Activated CD4-positive, alpha-beta T cell treated with anti-CD3 and anti-CD28 coated beads, Interleukin-2, amount 50 U/mL, for 24 hours (primary cell): ENCODE results near the gene PHOSPHO1.
"Not testable (repeated sequence)": the region's sequence is repeated elsewhere in the genome, so short reads cannot be mapped to it uniquely, and the experiment has no call there.

Experiments
- DNase-seq, 2 donors: peaks; one replicate each; pipeline ENCODE4 v3.0.0-alpha.2; 2020; ENCODE audit warnings: low read depth in 1 of 2, low spot score in 1 of 2

PHOSPHO1 gene

DNA sequence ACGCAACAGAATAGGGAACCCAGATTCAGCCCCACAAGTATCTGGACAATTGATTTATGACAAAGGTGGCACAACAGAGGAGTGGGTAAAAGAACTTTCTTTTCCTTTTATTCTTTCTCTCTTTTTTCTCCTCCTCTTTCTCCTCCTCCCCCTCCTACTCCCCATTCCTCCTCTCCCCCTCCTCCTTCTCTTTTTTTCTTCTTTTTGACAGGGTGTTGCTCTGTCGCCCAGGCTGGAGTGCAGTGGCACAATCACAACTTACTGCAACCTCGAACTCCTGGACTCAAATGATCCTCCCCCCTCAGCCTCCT, 36.3 kb downstream of the PHOSPHO1 start:
- no peak for DNase-seq

DNA sequence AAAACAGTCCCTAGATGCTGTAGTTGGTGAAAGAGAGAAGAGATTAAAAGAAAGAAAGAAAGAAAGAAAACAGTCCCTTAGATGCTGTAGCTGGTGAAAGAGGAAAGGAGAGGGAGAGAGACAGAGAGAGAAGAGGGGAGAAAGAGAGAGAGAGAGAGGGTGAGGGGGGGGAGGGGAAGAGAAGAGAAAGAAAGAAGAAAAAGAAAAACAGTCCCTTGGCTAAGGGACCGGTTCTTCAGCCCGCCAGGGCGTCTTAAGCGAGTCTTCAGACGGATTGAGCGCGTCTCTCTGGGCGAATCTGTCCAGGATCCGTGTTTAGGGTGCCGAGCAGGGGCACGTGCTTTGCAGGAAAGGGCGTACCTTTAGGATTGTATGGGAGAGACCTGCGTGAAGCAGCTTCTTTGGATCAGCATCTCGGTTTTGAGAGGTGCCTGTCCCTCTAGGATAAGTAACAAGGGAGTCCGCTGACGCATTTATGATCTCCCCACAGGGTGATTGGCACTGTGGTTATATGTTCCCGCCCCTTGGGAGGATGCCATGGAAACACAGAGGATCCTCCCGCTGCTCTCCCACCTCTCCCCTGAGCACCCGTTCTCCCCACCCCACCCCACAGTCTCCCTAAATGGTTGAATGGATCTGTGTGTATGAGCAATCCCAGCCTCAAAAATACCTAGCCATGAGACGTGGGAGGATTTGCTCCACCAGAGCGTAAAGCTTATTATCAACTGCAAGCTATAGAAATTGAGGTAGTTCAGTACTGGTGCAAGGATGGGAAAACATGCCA, 36.9 kb downstream of the PHOSPHO1 start:
- no peak for DNase-seq

DNA sequence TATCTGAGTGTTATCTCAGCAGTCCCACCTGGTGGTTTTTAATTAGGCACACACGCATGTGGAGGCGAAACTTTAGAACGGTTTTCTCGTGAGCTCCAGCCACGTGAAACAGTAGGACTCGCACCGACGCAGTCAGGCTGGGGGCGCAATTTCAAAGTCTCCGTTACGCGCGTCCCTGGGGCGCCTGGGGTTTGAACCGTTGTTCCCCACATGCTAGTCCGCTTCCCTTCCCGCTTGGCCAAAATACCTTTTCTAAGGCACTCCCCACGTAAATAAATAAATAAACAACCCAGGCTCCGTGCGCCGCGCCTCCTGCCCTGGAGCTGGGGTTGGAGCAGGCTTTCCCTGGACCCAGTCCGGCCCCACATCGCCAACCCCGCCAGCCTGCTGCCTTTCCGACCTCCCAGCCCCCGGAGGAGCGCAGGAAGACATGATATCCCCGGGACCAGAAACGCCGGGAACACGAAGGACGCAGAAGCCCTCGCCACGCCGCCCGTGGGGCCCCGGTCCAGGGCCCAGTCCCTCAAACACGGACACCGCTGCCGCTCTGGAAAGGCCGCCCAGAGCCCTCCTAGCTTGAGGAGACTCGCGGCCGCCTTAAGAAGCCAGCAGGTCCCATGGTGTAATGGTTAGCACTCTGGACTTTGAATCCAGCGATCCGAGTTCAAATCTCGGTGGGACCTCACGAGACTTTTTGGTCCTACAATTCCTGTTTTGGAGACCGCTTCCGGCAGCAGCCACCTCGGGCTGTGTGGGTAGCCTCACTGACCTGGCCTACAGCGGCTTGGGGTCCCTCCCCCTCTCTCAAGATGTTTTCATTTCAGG, 38.5 kb downstream of the PHOSPHO1 start:
- DNase-seq, result peak; percentile 93 to 99

DNA sequence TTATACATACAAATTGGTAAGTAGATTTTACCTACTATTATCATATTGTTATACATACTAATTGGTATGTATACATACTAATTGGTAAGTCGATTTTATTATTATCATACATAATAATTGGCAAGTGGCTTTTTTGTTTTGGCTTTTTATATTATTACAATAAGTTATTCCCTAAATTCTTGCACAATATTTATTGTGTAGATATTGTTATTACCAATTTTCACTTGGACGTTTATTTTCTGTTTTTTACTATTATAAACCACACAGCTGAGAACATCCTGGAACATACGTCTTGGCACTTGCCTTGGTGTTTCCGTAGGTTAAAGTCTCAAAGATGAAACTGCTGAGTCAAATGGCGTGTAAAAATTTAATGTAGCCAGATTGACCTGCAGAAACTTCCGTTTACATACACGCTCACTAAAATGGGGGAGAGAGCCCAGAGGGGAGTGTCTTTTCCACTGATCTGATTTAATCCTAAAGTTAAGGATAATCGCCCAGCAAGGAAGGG, 39.1 kb downstream of the PHOSPHO1 start:
- DNase-seq, result no peak

DNA sequence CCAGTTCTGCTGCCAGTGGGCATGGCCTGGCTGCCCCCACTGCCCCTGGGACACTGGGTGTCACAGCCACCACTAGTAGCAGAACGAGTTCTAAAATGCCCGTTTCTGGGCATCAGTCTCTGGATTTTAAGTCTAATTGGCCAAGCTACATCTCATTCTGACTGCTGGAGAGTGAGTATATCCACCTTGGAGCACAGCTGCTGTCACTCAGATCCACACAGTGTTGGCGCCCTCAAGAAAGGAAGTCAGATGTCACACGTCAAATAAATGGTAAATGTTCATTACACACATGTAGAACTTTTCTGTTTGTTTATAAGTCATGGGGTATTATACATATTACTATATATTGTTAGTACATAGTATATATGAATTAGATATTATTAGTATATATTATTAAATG, 39.7 kb downstream of the PHOSPHO1 start:
- no peak for DNase-seq

DNA sequence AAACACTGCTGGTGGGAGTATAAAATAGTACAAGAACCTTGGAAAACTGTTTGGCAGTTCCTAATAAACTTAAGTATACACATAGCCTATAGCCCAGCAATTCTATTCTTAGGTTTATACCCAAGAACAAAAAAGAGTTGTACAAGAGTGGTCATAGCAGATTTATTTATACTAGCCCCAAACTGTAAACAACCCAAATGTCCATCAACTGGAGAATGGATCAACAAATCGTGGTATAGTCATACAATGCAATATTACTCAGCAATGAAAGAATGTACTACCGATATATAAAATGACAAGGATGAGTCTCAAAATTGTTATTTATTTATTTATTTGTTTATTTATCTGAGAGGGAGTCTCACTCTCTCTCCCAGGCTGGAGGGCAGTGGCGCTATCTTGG, 43.3 kb downstream of the PHOSPHO1 start:
- no peak for DNase-seq

DNA sequence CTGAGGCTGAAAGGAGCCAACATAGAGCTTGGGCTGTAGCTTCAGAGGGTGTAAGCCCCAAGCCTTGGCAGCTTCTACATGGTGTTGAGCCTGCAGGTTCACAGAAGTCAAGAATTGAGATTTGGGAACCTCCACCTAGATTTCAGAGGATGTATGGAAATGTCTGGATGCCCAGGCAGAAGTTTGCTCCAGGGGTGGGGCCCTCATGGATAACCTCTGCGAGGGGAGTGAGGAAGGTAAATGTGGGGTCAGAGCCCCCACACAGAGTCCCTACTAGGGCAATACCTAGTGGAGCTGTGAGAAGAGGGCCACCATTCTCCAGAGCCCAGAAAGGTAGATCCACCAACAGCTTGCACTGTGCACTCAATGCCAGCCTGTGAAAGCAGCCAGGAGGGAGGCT, 45.2 kb downstream of the PHOSPHO1 start:
- DNase-seq, result not testable (repeated sequence)

DNA sequence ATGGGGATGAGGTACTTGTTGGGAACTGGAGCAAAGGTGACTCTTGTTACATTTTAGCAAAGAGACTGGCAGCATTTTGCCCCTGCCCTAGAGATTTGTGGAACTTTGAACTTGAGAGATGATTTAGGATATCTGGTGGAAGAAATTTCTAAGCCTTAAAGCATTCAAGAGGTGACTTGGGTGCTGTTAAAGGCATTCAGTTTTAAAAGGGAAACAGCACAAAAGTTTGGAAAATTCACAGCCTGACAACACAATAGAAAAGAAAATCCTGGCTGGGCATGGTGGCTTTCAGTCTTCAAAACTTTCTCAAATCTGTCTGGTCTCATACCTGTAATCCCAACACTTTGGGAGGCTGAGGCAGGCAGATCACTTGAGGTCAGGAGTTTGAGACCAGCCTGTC, 46.1 kb downstream of the PHOSPHO1 start:
- DNase-seq, result not testable (repeated sequence)

DNA sequence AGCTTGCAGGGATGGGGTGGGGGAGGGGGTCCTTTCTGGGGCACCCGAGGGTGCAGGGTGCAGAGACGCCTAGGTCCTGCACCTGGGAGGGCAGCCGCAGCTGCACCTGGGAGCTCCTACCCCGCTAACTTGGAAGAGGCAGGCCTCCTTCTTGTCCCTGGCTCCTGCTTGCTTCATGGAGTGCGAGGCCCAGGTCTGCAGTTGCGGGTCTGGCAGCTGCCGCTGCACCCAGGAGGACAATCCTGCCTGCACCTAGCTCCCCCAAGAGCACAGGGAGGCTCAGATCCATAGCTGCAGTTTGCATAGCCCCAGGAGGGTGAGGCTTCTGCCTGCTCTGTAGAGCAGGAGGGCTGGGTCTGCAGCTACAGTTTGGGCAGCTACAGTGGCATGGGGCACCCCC, 46.8 kb downstream of the PHOSPHO1 start:
- DNase-seq, result no peak

DNA sequence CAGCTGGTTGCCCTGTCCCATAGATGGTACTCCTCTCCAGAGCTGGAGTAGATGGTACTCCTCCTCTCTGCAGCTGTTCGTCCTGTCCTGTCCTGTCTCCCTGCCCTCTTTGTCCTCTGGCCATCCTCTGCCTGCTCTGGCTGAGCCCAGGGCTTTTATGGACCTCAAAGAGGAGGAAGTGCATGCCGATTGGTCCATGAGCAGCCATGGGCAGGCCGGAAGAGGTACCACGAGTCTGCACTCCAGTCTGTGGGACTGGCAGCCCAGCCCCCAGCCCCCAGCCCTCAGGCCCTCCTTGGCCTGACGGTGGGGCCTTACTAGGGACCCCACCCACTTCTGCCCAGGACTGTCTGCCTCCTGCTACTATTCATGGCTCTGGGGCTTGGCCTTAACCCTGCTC, 47.2 kb downstream of the PHOSPHO1 start:
- DNase-seq, result no peak

DNA sequence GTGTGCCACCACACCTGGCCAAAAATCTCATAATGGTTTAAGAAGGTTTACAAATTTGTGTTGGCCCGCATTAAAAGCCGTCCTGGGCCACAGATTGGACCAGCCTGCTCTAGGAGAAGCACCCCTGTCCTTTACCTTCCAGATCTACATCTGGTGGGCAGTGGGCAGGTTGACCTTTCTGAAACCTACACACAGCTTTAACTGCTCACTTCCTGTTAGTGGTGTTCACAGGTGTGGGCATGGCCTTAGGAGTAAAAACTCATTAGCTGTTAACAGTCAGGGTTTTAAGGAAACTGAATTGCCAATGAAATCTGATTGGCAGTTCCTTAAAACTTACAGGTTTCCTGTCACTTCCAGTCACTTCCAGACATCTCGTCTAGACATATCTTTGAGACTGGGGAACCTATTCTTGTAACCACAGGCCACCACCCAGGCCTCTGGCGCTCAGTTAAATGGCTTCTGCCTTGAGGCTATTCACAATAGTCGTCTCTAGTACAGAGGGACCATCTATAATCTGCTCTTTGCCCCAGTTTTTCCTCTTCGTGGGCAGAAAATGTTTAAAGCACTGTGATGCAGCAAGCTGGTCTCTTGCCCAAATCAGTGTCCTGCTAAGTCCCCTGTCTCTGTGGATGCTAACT, 49.5 kb downstream of the PHOSPHO1 start:
- DNase-seq, result no peak

DNA sequence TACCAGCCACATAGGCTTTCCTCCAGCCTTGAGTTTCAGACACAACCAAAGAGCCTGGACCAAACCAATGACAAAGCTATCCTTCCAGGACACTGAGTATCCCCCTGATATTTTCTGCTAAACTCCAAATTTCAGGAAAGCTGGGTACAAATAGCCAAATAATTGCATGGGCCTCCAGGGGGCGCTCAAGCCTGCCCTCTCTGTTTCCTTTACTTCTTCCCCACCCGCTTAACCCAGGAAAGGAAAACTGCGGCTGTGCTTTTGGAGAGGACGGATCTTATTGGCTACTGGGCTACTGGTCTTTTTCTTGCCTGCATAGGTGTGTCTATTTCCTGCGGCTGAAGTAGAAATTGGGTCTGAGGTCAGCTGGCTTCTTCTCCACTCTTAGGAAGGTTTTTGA, 50.3 kb downstream of the PHOSPHO1 start:
- peak; percentile 38 to 41 for DNase-seq

DNA sequence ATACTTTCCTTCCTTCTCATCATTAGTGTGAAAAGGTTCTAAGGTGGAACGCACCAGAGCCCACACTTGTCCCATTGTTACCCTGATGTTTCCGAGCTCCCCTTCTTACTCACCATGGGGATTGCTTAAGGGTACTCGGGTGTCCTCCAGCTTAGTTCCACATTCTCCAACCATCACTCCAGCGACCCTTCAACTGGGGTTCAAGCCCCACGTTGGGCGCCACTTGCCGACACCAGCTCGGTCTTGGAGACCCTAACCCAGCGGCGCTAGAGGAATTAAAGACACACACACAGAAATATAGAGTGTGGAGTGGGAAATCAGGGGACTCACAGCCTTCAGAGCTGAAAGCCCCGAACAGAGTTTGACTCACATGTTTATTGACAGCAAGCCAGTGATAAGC, 54.6 kb downstream of the PHOSPHO1 start:
- not testable (repeated sequence) for DNase-seq
